HG03175 (cell line): ENCODE measurements around the gene MTM1.
A peak's percentile ranks its signal among the peaks of the same experiment; 100 is the strongest.

Experiments
- ATAC-seq: cut with Tn5 transposase; IDR thresholded peaks from one replicate; pipeline ENCODE4 v1.9.1; 2021; ENCODE audit warnings: mild to moderate bottlenecking, moderate library complexity; ENCODE audit not compliant: unreplicated experiment

Gene MTM1

DNA sequence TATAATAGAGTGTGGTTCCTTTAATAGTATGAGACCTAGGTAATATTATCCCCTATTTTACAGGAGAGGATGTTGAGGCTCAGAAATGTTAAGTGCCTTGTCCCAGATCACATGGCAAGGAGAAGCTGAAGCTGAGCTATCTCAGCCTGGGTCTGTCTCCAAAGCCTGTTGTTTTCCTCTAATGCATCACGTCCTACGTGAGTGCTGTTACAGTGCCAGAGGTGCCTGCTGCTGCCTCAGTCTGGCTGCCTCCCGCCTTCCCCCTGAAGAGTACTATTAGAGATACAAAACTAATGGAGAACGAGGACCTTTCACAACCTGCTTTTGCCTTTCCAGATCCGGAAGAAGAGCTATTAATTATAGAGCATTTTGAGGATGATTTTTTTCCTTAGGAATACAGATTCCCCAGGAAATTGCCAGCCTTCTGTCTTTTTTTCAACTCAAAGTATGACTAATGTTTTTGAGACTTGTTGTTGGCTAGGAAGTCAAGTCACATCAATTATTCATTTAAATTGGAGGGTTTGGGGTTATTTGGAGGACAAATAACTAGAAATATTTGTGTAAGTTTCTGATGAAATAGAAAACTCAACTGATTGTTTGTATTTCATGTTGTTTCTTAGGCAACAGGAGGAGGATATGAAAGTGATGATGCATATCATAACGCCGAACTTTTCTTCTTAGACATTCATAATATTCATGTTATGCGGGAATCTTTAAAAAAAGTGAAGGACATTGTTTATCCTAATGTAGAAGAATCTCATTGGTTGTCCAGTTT lies 80.9 kb downstream of the MTM1 start:
- no peak for ATAC-seq

DNA sequence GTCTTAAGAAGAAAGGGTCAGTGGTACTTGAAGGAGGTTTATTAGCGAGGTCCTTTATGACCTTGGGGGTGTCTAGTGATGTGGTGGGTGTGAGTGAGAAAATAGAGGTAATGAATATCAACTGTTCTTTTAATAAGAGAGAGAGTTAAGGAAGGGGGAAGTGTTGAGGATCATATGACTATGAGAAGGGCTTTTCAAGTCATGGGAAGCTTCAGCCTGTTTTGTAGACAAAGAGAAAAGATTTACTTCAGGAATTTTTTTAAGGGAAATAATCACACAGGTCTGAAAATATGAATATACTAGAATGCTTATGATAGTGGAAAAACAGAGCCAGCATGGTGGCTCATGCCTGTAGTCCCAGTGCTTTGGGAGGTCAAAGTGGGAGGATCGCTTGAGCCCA lies 83.5 kb downstream of the MTM1 start:
- ATAC-seq: no peak

DNA sequence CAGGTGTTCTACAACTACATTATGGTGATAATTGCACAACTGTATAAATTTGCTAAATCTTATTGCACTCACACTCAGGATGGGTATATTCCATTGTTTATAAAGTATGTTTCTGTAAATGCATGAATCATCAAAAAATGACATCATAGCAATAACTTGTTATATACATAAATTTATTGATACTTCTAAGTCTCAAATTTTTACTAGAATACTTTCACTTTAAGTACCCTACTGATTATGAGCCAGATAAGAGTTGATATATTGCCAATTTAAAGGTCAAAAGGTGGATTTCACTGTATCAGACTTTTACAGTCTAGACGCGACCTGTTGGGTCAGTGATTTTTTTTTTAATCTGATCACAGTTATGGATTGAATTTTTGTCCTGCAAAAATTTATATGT lies 87.4 kb downstream of the MTM1 start:
- no peak for ATAC-seq

DNA sequence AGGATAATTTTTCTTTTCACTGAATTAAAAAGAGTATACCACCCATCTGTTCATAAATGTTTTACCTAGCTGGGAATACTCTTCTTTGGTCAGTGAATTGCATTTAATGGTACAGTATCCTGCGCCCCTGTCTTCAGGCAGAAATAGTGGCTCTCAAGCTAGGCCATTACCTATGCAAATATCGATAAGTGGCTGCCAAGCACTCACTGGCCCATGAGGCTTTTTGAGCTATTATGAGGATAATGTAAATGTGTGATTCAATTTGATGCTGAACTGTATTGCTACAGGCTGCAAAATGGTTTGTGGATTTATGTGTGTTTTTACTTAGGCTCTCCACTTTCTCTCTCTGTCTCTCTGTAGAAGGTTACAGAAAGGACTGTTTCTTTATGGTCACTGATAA lies 94.7 kb downstream of the MTM1 start:
- ATAC-seq: no peak

DNA sequence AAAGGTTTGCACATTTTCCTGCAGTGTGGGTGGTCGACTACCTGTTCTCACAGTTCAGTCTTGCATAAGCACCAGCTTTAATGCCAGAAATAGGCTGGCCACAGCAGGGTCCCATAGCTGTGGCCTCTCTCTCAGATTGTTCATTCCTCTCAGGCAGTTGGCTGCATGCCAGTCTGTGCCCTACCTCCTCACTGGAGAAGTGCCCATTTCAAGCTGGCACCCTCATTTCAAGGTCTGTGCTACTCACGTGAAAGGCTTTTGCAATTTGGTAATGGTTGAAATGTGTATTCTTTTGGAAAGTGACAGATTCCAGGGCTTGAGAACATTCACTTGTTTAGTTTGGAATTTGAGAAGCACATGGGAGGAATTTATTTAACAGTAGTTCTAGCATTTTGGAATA lies 95.9 kb downstream of the MTM1 start:
- no peak for ATAC-seq

DNA sequence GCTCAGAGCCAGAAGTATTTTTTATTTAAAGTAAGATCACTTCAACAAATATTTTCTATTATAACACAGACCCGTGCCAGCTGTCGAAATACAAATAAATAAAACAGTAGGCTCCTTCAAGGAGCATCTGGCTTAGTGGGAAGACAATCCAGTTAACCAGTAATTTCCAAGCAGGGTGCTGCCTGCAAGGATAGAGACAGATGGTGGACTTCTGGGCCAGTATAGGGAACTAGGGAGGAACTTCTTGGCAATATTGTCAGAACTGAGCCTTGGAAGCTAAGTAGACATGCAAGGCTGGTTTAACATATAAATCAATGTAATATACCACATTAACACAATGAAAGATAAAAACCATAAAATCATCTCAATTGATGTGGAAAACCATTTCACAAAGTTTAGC lies 107.8 kb downstream of the MTM1 start:
- no peak for ATAC-seq

DNA sequence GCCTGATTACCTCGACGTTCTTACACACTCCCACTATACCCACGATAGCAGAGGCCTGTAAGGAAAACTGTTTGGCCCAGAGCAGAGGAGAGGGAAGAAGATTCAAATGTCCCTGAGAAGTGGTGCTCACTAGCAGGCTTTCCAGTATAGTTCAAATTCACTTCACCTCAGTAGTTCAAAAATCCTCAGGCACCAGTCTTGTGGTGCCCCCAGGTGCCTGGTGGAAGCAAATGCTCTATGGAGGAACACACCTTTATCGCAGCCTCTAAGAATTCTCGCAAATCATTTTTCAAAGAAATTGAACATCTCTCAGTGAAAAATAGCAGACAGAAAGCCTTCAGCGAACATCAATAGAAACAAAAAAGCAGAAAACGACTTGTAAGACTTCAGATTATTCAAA lies 112.6 kb downstream of the MTM1 start:
- no peak for ATAC-seq

DNA sequence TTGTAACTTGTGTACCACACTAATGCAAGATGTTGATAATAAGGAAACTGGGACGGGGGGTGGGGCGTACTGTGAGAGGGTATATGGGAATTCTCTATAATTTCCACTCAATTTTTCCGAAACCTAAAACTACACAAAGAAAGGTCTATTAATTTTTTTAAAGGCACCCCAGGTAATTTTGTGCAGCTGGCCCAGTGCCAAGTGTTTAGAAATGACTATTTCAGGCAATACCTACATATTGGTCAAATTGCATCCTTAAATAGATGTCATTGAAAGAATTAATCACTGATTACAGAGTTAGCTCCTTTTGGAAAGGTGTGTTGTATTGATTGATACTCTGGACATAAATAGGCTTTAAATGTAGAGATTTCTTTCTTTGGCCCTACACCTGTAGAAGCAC lies 114.7 kb downstream of the MTM1 start:
- ATAC-seq: no peak

DNA sequence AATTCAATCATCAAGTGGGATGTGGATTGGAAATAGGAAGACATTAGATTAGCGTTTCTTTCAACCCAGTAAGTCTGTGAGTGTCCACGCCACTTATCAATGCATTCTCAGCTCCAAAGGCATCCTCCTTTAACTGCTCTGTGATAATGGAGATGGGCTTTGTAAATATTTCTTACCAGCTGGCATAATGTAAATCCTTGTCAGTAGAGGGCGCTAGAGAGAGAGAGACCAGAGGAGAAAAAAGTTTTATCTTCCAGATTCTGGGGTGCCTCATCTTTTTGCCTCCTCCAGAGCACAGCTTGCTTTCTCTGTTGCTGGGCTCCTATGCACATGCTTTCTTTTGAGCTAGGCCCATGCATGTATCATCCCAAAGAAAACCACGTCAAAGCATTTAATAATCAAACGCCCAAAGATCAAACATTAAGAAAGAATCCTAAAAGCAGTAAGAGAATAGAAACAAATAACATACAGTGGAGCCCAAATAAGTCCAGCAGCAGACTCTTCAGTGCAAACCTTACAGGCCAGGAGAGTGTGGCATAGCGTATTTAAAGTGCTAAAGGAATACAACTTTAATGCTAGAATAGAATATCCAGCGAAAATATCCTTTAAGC lies 115.2 kb downstream of the MTM1 start:
- ATAC-seq: no peak

DNA sequence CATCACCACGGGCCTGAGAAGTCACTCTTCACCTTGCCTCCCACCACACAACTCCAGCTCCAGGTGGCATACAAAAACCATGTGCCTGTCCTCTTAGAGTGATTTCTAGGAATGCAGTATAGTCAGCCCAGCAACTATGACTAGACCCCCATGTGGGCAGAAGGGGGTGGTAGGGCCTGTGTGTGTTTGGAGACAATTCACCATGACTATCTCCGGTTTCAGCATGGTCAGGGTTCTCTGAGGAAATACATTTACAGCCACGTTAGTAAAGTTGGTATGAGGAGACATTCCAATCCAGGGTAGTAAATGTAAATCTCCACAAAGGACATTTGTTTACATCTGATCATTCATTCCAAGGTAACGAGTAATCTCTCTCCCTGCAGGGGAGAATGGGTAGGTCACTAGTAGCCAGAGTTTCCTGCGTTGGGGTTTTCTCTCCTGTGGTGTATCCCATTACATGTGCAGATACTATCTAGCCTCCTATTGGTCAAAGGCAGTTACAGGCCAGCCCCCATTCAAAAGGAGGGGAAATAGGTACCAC lies 120.6 kb downstream of the MTM1 start:
- no peak for ATAC-seq

DNA sequence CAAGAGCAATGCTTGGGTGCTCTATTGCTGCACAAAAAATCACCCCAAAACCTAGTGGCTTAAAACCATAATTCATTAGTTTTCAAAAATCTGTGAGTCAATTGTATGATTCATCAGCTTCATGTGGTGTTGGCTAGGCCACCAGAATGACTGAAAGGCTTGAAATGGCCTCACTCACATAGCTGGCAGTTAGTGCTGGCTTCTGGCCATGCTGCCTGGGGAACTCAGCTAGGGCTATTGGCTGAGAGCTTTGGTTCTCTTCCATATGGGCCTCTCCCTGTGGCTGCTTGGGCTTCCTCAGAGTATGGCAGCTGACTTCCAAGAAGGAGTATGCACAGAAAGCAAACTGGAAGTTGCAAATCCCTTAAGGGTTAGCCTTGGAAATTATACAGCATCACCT lies 121.7 kb downstream of the MTM1 start:
- ATAC-seq: no peak

DNA sequence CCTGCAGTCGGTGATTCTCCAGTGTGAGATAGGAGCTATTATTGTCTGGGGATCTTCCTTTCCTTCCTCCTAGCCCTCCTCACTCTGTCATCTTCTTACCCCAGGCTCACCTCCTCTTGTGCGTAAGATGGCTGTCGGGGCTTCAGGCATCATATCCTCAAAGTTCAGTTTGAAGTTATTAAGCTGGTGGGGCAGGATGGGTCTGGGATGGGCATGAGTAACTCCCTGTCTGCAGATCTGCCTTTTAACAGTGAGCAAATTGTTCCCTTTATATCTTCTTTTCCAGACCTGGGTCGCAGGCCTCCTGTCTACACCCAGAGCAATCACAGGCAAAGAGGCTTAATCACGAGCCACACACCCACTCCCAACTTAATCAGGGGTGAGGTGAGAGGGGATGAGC lies 123.9 kb downstream of the MTM1 start:
- ATAC-seq: no peak

DNA sequence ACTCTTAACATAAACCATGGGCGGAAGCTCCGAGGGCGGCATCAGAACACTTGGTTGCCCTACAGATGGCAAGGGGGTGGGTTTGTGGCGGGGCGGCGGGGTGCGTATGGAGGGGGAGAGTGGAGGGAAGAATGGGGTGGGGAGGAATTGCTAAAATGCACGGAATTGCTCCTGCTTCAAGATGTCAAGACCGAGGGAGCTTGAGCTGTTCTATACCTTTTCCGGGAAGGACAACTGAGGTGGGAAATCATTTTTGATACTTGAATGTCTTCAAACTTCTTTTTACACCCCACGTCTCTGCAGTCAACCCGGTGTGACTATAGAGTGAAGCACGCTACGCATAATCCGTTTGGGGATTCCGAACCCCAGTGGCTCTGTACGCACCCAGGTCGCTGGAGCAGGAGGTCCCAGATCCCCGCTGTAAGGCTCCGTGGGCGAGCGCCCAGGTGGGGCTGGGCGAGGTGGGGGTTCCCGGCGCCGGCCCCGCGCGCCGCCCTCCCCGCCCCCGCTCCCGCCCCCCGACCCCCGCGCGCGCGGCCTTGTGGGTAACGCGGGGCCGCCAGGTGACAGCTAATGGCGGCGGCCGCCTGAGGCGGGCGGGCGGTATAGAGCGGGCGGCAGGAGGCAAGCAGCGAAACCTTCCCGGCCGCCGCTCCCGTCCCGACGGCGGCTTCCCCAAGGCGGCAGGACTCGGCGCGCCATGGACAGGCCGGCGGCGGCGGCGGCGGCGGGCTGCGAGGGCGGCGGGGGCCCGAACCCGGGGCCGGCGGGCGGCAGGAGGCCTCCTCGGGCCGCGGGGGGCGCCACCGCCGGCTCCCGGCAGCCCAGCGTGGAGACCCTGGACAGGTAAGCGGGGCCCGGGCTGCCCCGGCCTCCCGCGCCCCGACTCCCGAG lies 124.7 kb downstream of the MTM1 start, which contains the start of gene MTMR1:
Gene MTMR1 (plus strand): TSS at position 566 of the 894 bp plus-strand sequence. CDS start 135 bp downstream, at position 701.
- ATAC-seq: peak; percentile 49

DNA sequence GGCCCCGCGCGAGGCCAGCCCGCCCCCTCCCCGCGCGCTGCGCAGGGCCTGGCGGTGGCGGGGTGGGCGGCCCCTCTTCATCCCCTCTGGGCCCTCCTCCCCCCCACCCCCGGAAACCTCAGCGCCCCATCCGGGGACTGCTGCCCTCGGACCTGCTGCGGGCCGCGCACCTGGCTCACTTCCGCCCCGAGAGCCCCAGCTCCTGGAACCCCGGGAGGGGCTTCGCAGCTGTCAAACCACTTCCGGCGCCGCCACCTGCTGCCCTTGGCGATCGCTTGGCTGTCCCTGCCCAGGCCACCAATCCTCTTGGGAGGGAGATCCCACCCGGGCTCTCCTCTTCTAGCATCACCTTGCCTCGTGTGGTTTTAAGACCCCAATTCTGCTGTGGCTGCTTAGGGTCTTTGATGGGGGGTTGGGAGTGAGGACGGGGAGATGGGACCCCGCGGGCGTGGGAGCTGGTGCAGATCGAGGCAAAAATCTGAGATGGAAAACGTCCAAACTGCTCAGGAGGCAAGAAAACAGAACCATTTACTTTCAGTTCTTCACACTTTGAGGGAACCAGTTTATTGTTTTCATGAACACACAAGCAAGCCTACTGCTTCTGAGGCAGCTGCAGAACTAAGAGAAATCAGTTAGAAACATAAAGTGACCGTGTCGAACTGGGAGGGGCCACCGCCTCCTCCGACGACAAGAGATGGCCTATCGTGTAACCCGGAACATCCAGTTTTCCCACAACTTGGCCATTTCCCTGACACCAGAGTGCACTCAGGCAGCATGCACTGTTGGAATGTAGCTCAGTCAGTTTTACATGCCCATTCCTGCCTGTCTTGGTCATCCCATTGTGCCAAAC lies 125.5 kb downstream of the MTM1 start:
- peak; percentile 77 for ATAC-seq

DNA sequence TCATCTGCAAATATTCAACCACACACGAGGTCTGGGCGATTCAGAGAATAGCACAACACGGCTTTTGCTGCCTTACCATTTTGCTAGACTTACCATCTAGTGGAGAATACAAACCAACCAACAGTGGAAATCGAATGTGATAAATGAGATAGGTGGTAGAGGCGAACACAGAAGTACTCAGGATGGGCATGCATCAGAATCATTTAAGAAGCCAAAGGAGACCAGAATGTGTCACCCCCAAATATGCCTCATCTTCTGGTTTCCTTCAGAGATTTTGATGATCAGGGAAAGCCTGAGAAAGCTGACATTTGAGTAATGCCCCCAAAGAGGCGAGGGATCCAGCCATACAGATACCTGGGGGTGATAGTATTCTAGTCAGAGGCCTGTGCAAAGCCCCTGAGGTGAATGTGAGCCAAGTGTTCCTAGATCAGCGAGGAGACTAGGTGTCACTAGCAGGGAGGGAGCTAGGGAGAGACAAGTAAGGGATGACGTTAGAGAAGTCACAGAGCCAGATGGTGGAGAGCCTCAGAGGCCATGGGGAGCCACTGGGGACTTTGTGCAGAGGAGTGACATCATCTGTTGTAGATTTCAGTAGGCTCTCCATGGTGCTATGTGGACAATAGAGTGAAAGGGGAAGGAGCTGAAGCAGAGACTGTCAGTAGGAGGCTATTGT lies 126.5 kb downstream of the MTM1 start:
- ATAC-seq: no peak

DNA sequence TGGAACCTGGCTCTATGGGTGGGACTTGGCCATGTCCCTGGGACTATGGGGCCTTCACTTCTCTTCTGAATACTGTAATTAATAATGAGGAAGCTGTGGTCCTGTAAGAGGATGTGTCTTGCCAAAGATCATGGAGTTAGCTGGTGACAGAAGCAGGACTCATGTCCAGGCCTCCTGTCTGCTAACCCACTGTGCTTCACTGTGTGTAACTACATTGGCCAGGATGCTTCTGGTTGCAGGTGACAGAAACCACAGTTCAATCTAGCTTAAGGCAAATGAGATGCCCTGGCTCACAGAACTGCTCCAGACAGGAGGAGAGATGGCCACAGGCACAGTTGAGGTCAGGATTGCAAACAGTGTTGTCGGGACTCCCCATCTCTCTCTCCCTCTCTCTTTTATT lies 127.9 kb downstream of the MTM1 start:
- ATAC-seq: no peak

DNA sequence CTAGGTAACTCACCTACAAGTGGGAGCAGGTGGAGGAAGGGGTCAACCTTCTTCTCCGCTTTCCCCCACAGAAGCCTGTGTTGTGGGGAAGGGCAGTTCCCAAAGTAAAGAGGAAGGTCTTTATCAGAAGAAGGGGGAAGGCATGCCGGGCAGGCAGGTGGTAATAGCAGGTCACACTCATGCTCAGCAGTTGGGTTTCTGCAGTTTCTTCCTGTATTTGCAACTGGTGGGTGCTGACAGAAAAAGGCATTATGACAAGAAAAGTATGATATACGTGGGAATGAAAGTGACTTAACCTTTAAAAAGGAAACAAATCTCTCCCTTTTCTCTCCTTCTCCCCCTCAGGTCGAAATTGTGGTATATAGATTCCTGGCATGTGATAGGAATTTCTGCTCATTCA lies 128.4 kb downstream of the MTM1 start:
- no peak for ATAC-seq

DNA sequence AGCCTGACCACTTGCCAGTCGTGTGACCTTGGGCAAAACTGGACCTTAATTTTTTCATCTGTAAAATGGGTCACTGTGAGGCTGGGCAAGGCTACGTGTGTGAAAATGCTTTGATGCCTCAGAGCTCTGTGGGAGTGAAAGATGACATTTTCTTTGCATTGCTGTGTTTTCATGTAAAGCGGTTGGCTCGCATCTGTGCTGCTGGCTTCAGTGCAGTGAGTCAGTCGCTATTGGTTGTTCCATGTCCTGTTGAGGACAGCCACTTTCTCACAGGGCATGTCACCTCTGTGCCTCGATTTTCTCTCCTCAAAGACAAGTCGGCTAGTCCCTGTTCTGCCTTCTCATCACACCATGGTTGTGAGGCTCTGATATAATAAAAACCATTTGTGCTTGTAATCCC lies 129.2 kb downstream of the MTM1 start:
- ATAC-seq: no peak

DNA sequence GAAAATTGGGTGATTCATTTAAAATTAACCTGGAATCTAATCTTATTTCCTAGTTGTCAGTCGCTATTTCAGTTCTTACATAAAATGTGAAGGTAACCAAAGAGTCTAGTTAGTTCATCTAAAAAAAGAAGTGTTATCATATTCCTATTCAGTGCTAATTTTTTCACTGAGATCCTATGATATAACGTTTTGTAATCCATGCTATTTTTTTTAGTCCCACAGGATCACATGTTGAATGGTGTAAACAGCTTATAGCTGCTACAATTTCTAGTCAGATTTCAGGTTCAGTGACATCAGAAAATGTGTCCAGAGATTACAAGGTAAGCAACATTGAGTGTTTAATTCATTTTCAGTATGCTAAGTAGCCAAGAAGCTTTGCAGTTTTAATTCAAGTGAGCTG lies 130.6 kb downstream of the MTM1 start:
- no peak for ATAC-seq

DNA sequence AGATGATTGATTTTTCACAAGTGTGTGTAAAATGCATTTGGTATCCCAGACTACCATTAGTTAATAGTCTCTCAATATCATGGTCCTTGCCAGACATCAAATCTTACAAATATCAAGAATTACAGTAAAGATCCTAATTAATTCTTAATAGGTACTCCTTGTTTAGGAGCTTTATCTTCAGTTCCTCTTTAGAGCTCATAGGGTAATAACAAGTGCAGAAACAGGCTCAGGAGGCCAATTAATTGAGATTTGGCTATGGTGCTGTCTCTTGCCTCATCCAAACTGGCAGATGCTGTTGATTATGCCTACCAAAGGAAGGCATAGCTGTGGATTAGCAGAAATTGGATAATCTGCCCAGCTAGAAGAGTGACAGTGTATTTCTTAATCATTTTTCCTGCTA lies 131.7 kb downstream of the MTM1 start:
- no peak for ATAC-seq
